Uterus (tissue), 2 donors: ENCODE data around the gene S100A3.

Source experiments
- CTCF ChIP-seq, 4 experiments: fragments of 200-600 bp in 2 of 4; fragments of 450-650 bp in 2 of 4; sonication (generic) in 2 of 4; IDR thresholded peaks; one replicate each; pipeline ENCODE4 v1.5.1; 2016 to 2019; ENCODE audit warnings: antibody characterized with exemption in 4 of 4, mild to moderate bottlenecking in 2 of 4, moderate library complexity in 1 of 4
- POLR2A ChIP-seq, 2 donors: fragments of 450-650 bp; IDR thresholded peaks; one replicate each; pipeline ENCODE4 v1.6.1; 2016; ENCODE audit warnings: antibody characterized with exemption in 2 of 2, mild to moderate bottlenecking in 1 of 2, moderate library complexity in 1 of 2

DNA sequence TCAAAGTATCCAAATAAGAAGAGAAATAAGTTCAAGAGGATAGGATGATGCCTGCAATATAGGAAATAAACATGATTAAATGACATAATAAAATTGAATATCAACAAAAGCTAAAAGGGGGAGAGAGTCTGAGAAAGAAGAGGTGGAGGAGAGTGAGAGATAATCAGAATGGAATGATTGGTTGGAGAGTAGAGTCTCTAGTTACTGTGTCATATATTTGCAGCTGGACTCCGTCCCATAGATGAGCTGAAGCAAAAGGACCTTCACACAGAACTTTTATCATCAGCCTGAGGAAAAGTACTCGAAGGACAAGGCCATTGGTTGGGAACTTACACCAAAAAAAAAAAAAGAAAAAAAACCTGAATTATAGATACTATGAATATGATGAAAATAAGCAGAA is 39.4 kb upstream of the S100A3 start:
- TF ChIP-seq CTCF (IDR thresholded peaks at IDR 0.05), result no peak
- TF ChIP-seq POLR2A (IDR thresholded peaks at IDR 0.05), result no peak
